PC-9 (cell line): ENCODE measurements around the gene GRPR.

Experiments used
- CTCF ChIP-seq: fragments of 200-600 bp; sonication (generic); conservative IDR thresholded peaks from 2 replicates; pipeline ENCODE4 v1.6.1; 2017; ENCODE audit warnings: mixed run types, antibody characterized with exemption, mild to moderate bottlenecking, moderate library complexity
- EZH2 ChIP-seq: fragments of 200-600 bp; sonication (generic); IDR thresholded peaks from 2 replicates; pipeline ENCODE4 v1.8.0; 2017; ENCODE audit warnings: antibody characterized with exemption, low read depth

GRCh38 chrX:16187024-16187760 is 63.8 kb downstream of the GRPR start:
- TF ChIP-seq CTCF (no peak), EZH2 (no peak)
